HG03095 (cell line): ENCODE measurements around the gene CLTCL1.

Source experiments
- ATAC-seq: cut with Tn5 transposase; IDR thresholded peaks from one replicate; pipeline ENCODE4 v1.9.1; 2021; ENCODE audit warnings: moderate library complexity; ENCODE audit not compliant: unreplicated experiment

The CLTCL1 gene

DNA sequence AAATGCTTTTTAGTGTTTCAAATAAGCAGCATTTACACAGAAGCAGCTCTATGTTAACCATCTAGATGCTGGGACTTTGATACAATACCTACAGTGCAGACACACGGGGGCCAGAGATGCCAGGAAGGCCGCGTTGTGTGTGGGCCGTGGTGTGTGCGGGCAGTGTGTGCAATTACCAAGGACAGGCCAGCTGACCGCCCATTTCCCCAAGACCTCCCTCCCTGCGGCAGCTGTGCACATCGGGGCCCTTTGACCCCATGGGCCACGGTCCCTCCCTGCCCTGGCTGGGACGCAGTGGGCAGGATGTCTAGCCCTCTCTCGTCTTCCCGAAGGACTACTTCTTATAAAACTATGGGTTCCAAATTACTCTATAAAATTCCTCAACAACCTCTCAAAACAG lies 38.4 kb downstream of the CLTCL1 start:
- no peak for ATAC-seq

DNA sequence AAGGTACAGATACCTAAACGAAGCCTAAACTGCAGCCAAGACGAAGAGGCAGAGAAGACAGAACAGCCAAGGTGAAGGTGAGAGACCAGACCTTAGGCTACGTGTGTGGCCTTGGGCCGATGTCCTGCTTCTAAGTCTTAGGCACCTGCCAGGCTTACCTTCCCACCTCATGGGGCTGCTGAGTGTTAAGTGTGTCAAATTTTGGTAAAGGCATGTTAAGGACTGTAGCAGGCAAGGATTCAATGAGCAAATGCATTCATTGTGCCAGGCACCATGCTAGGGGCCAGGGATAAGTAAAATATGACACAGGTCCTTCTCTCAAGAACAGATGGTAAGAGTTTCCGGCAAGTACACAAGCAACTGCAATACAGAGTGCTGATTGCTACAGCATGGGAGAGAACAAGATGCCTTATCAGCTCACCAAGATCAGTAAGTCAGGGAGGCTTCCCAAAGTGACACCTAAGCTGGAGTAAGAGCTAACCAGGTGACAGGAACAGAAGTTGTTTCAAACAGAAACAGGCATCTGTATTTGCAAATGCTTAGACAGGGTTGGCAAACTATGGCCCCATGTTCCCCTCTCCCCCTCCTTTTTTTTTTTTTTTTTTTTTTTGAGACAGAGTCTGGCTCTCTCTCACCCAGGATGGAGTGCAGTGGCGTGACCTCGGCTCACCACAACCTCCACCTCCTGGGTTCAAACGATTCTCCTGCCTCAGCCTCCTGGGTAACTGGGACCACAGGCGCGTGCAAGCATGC lies 46.7 kb downstream of the CLTCL1 start:
- ATAC-seq, result no peak

DNA sequence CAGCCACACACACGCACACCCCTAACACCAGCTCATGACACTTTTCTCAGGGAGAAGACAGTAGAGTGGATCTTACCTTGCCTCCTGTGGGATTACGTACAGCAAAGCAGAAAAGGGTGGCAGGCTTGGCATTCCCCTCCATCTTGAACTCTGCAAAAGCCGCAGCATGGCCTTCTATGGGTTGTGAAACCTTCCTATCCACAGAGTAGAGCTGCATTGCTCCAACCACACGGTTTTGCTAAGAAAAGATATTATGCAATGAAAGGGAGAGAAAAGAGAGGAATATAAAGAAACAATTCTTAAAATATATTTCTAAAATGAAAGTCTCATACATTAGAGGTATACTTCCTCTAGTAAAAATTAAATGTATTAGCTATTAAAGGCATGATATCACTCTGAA lies 48.8 kb downstream of the CLTCL1 start:
- ATAC-seq, result no peak

DNA sequence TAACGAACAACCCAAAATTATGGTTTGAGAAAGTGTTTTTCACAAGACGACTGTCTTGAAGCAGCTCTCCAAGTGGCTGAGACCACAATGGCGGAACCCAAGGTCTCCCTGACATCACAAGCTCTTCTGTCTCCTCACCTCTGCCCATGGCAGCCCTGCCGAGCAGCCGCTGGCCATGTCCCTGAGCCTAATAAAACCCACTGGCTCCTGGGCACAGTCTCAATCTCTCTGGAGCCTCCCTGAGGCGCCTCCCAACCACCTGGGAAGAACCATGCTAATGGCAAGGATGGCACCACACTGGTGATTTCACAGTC lies 50.0 kb downstream of the CLTCL1 start:
- no peak for ATAC-seq

GRCh38 chr22:19240813-19241592 lies 50.5 kb downstream of the CLTCL1 start:
- no peak for ATAC-seq

DNA sequence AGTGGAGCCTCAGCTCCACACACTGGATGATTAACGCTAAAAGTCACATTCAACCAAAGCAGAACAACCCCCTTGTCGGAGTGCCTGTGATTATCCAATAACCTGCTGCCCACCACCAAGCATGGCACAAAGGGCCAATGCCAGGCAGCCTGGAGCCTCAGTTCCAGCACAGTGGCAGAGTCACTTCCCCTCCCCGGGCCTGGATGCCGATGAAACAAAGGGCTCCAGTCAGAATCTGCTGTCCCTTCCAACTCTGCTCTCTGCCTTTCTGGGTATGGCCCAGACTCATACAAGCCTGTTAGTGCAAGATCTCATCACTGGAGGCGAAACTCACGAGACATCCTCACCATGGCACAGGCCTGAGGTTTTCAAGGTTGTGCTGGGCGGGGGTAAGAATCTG lies 52.1 kb downstream of the CLTCL1 start:
- no peak for ATAC-seq

DNA sequence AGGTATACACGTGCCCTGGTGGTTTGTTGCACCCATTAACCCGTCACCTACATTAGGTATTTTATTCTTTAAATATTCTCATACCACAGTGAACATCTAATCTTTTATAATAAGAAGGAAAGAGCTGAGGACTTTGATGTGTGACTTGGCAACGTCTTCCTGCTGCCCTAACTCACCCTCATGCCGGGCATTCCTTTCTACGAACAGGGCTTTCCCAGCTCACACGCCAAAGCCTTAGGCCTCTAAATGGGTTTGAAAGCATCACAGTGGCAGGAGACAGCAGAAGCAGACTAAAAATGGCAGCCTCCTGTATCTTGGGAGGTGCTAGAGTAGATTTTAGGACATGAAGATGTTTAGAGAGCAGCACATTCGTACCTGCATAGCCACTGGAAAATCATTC lies 52.6 kb downstream of the CLTCL1 start:
- no peak for ATAC-seq

- no peak for ATAC-seq
Observed at GRCh38 chr22:19235874-19236273, 55.6 kb downstream of the CLTCL1 start.

GRCh38 chr22:19234126-19234896 lies 57.2 kb downstream of the CLTCL1 start:
- ATAC-seq, result no peak

DNA sequence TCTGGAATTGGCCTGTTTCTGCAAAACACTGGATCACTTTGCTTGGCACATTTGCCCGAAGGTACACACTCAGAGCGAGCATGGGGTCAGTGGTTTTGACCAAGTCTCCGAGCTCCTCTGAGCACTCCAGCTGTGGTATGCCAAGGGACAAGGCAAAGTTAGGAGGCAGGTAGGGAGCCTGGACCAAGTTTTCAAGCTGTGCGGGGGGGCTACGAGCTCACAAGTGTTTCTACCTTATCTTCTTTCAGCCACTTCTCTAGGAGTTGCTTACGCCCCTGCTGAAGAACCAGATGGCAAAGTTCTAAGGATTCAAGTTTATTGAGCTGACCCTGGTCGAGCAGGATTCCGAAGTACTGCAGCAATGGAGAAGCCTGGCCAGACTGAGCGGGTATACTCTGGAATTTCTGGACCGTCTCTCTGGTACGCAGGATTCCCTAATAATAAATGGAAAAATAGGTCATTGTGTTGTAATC lies 58.3 kb downstream of the CLTCL1 start:
- ATAC-seq, result no peak

DNA sequence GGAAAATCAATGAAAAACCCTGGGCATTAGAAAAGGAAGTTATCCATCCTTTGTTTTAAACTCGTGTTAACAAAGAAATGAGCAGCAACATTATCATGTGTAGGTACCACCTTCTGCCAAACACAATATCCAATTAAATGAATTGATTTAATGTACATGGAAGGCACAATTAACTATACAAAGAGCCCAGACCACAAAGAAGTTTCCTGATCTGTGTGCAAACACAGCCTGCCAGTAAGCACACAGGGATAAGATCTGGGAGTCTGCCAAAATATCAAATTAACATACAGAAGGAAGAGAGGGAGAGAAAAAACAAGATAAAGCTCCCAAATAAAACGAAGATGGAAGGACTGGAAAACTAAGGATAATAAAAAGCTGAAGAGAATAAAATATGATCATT lies 58.9 kb downstream of the CLTCL1 start:
- no peak for ATAC-seq

GRCh38 chr22:19231986-19232385 lies 59.5 kb downstream of the CLTCL1 start:
- ATAC-seq, result no peak

GRCh38 chr22:19229600-19229999 lies 61.9 kb downstream of the CLTCL1 start:
- ATAC-seq, result no peak

- no peak for ATAC-seq
Observed at GRCh38 chr22:19228179-19228578, 63.3 kb downstream of the CLTCL1 start.

DNA sequence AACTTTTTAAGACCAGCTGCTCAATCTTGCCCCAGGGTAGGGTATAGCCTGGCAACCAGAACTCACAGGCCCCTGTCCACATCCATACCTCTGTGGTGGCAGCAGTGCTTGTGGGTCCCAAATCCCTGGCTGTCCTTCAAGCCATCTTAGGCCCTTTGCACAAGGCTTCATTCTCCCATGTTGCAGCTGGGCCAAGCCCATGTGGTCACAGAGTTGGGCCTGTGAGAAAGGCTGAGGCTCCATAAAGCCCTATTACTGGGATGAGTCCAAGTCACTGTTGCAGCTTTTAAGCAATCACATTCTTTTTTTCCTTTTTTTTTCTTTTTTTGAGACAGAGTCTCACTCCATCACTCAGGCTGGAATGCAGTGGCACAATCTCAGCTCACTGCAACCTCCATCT lies 65.1 kb downstream of the CLTCL1 start:
- ATAC-seq, result no peak

DNA sequence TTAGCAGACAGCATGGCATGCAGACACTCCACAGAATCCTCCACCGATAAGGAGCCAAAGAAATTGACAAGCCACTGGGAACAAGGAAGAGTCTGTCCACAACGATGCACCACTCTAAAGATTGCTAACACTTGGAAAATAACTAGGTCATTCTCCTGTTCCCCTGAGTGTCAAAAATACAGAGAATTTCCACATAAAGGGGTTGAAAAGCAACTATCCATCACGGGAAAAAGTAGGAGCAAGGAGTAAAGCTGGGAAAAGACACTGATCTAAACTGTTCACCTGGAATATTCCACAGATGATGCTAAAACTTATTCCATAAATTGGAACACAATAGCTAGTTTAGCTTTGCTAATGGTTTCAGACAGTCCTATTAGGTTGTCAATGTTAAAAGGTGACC lies 66.0 kb downstream of the CLTCL1 start:
- no peak for ATAC-seq

DNA sequence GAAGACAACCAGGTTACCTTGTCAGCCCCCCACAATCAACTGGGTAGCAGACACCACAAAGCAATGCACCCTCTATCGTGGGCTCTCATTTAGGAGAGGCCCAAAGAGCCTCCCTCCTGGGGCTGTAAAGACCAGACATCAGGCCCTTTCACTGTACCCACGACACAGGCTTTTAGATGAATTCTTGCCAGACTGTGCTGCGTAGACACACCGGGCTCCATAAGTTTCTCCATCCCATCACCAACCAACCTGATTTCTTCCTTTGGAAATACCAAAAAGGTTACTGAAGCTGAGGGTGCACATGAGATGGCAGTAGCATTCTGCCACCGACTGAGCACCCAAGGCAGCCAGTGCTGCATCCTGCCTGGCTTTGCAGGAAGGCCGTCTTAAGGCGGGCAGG lies 66.5 kb downstream of the CLTCL1 start:
- no peak for ATAC-seq

- no peak for ATAC-seq
Observed at GRCh38 chr22:19224557-19224956, 67.0 kb downstream of the CLTCL1 start.

- no peak for ATAC-seq
Observed at GRCh38 chr22:19223617-19224016, 67.9 kb downstream of the CLTCL1 start.

DNA sequence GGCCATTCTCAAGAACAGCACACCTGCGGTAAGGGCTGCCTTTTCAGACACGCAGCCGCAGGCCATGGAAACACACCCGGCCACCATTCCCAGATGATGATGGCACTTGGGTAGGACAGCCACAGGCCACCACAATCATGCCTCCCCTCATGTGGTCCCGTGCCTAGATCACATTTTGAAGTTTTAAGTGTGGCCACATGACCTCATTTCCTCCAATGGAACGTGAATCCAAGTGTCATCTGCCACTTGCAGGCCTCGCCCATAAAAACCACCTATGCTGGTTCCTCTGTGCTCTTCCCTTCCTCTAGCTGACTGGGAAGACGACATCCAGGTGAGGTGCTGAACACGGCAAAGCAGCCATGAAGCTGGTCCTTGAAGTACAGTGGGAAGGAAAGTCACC lies 68.4 kb downstream of the CLTCL1 start:
- no peak for ATAC-seq

DNA sequence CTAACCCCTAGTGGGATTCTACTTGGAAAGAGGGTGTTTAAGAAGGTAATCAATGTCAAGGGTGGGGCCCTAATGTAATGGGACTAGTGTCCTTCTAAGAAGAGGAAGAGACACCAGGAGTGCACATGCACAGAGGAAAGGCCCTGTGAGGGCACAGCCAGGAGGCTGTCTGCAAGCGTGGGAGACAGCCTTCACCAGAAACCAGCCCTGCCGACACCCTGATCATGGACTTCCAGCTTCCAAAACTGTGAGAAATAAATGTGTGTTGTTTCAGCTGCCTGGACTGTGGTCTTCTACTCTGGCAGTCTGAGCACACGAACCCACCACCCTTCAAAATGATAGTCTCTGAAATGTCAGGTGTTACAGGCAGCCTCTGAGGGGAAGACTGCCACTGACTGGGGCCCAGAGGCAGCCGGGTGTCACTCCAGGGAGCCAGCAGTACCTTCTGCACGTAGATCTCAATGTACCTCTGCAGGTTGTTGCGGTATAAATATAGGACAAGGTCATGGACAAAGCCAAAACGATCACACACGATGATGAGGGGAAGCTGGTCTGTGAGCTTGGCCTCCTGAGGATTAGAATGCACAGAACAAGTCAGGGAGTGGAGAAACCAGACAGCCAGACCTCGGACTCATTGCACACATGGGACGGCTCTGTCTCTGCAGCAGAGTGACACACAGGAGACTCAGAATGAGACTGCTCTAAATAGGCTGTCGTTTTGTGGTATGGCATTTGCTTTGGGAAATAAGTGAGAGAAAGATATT lies 69.1 kb downstream of the CLTCL1 start:
- ATAC-seq, result no peak
